Stimulated activated CD8-positive, alpha-beta memory T cell treated with anti-CD3 and anti-CD28 coated beads, Interleukin-12 subunit alpha, Interleukin-12 subunit beta, amount 100 ng/mL, for 24 hours (primary cell): ENCODE results near the gene SHOC2.

Source experiments
- DNase-seq: peaks from one replicate; pipeline ENCODE4 v3.0.0-alpha.2; 2020; ENCODE audit errors: extremely low read depth

SHOC2 gene

GRCh38 chr10:110983466-110983865 lies 64.1 kb downstream of the SHOC2 start:
- no peak for DNase-seq

DNA sequence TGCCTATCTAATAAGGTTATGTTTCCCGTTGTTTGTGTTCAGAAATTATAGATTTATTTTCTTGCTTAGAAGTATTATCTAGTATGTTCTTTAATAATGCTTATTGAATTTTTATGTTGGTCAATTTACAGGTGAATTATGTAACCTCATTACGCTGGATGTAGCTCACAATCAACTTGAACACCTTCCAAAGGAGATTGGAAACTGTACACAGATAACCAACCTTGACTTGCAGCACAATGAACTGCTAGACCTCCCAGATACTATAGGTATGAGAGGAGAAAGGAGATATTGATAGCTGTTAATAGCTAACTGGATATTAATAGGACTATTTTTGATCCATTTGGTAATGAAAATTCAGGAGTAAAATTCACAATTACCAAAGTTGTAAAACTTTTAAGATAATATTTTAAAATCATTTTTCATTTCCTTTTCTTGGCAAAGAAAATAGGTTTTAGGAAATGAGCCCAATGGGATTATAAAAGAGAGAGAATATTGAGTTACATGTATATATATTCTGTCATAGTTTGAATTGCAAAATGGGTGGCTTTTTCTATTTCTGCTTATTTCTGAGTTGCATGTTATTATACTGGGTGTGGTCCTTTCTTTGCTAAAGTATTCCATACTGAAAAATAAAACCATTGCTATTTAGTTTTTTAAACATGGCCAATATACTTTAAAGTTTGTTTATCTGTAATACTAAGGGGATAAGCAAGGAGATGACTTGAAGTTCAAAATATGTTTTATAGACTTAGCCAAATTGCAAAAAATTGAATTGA lies 66.3 kb downstream of the SHOC2 start:
- no peak for DNase-seq

DNA sequence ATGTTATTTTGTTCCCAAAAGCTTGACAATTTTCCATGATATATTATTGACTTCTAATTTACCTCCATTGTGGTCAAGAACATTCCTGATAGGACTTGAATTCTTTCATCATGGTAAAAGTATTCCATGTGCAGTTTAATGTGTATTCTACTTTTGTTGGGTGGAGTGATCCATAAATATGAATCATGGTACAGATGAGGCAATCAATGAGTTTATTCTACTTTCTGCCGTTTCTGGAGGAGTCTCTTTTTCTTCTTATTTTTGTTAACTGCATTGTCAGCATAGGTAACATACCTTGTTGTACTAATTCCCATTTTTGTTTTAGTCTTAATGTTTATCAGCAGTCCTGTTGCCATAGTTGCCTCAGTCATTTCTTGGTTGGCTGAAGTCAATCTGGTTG lies 69.6 kb downstream of the SHOC2 start:
- no peak for DNase-seq

DNA sequence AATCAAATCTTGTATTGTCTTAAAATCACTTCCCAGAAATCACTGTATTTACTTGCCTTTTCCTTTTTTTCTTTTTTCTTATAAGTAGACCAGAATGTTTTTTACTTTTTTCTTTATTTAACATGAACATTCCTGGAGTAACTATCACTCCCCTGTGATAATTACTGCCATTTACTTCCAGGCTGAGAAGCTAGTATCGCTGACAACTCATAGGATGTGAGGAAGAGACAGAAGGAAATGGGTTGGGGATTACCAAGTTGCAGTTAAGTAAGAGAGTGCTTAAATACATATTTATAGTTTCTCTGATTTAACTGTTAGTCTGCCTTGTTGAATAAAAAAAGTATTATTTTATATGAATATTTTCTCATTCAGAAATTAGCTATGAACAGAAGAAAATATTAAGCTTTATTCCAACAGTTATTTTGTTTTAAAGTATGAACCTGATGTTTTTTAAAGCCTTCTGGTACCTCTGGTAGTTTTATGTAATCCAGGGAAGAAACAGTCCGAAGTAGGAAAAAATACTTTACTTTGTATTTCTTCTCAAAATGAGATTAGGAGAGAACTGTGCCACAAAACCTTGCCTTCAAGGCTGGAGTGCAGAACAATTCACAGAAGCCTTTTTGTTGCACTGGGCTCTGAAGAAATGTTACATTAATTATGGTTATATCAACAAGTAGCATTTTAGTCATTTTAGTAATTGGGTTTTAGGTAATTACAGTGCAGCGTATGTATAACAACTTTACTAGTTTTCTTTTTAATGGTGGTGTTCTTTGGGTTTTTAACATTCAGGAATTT lies 72.8 kb downstream of the SHOC2 start:
- DNase-seq, result no peak

DNA sequence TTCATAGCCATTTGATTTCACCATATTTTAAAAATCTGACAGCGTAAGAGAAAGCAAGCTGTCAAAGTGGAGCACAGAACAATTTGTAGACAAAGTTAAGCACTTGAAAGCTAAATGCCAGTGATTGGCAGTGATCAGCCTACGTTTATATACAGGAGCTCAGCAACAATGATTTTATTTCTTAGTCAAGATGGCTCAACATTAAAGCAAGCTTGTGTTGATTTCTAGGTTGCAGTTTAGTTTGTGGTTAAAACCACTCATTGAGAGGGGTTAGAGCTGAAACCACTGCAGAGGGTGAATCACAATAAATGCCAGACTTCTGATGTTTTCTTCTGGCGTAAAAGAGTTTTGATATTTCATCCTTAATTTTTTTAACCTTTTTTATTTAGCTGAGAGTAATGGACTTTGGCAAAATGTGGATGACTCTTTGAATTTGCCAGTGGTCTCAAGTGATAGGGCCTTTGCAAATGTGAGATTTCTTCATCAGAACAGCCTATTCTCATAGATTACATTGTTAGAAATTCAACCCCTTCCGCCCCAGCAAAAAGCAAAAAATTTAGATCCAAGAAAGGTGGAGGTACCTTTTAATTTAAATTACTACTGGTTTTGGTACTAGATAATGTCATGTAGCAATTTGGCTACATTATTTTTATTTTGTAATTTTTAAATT lies 73.8 kb downstream of the SHOC2 start:
- no peak for DNase-seq

GRCh38 chr10:110994406-110995086 lies 75.1 kb downstream of the SHOC2 start:
- no peak for DNase-seq

DNA sequence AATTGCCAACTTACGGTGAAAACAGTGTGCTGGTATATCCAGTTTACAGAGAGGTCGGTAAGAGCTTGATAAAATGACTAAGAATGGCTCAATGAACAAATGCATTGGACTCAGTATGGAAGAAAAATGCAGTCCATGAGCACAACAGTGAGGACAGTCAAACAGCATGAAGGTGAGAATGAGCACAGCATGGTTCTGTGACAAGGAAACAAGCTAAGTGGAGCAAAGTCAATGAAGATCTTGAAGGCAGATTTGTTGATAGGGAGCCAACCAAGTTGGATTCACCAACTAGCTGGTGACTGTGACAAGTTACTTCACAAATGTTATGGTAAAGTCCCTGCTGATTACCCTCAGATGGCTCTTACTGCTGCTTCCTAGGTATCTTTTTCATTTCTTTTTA lies 75.9 kb downstream of the SHOC2 start:
- no peak for DNase-seq

DNA sequence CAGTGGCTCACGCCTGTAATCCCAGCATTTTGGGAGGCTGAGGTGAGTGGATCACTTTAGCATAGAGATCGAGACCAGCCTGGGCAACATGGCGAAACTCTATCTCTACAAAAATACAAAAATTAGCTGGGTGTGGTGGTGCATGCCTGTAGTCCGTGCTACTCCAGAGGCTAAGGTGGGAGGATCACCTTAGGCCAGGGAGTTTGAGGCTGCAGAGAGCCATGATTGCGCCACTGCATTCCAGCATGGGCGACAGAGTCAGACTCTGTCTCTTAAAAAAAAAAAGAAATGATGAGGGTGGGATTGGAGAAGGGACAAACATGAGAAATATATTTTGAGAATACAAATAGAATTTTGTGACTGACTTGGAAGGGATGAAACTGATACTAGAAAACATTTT lies 76.9 kb downstream of the SHOC2 start:
- DNase-seq, result no peak

- DNase-seq, result no peak
Observed at GRCh38 chr10:111004016-111004415, 84.6 kb downstream of the SHOC2 start.

DNA sequence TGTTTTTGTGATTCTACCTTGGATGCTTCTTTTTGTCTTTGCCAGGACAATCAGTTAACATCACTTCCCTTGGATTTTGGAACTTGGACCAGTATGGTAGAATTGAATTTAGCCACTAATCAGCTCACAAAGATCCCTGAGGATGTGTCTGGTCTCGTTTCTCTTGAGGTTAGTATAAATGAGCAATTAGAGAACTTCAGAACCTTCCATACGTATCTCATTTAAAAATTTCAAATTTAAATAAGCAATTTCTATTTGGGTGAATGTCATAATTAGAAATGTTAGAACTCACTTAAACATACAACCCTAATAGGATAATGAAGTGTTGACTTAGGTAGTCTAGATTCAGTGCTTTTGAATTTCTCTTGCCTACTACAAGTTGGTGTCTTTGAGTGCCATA lies 88.1 kb downstream of the SHOC2 start:
- no peak for DNase-seq

GRCh38 chr10:111015181-111015580 lies 95.8 kb downstream of the SHOC2 start:
- no peak for DNase-seq

DNA sequence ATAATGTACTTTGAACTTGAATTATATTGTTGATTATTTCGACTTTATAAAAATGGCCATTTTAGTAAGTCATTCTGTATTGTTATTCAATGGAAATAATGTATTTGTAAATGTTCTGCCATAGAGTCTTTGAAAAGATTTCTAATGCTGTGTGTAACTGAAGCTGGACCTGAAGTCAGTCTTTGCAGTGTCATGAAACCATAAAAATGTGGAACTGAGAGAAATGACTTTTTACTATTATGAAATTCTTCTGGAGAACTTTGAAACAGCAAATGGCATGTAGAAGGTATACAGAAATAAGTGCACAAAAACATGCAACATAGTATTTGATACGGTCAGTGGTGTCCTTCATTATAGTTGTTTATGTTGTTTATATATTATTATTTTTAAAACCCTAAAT lies 97.7 kb downstream of the SHOC2 start:
- DNase-seq, result no peak

- no peak for DNase-seq
Observed at GRCh38 chr10:111018021-111018420, 98.6 kb downstream of the SHOC2 start.

- no peak for DNase-seq
Observed at GRCh38 chr10:111023060-111023459, 103.7 kb downstream of the SHOC2 start.

- no peak for DNase-seq
Observed at GRCh38 chr10:111030042-111030750, 110.8 kb downstream of the SHOC2 start.

GRCh38 chr10:111034598-111035310 lies 115.3 kb downstream of the SHOC2 start:
- DNase-seq, result no peak

GRCh38 chr10:111035542-111035941 lies 116.1 kb downstream of the SHOC2 start:
- DNase-seq, result no peak

- no peak for DNase-seq
Observed at GRCh38 chr10:111037858-111038257, 118.5 kb downstream of the SHOC2 start.

DNA sequence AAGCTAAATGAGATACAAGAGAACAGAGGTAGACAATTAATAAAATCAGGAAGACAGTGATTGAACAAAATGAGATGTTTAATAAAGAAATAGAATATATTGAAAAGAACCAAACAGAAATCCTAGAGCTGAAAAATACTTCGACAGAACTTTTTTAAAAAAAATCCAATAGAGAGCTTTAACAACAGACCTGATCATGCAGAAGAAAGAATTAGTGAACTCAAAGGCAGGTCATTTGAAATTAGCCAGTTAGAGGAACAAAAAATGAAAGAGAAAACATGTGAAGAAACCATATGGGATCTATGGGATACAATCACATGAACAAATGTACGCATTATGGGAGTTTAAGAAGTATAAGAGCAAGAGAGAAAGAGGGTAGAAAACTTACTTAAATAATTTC lies 120.1 kb downstream of the SHOC2 start:
- no peak for DNase-seq

DNA sequence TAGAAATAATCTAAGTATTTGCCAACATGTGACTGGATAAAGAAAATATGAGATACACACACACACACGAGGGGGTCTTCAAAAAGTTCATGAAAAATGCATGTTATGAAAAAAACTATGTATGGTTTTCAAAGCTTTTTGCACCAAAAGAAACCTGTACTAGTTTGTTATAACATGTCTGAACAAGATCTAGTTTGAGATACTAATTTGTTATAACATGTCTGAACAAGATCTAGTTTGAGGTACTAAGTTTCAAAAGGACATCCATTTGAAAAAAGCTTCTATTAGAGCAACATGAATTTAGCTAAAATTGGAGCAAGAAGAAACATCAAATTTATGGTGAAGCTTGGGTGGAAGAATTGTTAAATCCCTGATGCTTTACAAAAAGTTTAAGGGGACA lies 137.6 kb downstream of the SHOC2 start:
- no peak for DNase-seq
